ENCODE results near the gene SRP19. TPM values are rescaled to one million over a fixed set of nuclear protein-coding genes. Genes with fewer than 3 reads are reported as not detected.
A peak's percentile ranks its signal among the peaks of the same experiment; 100 is the strongest.

Gene SRP19
- polyA plus RNA-seq, 3 donors, result 18.6 to 87.4 (median 71.9) TPM

- no peak overlapping the region for H3K4me3 Mint-ChIP-seq
- H3K9ac ChIP-seq (ENCODE audit: insufficient read depth, low read length, poor library complexity, severe bottlenecking), result no peak overlapping the region
- peaks cover 34 to 65% of the 10 kb centered on the region in 2 donors for H3K36me3 Mint-ChIP-seq
- peaks cover 9 to 24% of the 10 kb centered on the region in 2 donors for H3K4me1 ChIP-seq (ENCODE audit: control insufficient read depth in 1 of 2, insufficient read depth in 2 of 2, low read length in 2 of 2)
- H3K27me3 Mint-ChIP-seq (ENCODE audit: low read depth in 3 of 3), result no peaks in the 10 kb centered on the region
- intact Hi-C loops (cut with micrococcal nuclease), result no loop called here
- peaks cover 24% of the 10 kb centered on the region for H3K4me1 Mint-ChIP-seq
- no peaks in the 10 kb centered on the region for H3K27me3 ChIP-seq (ENCODE audit: control insufficient read depth in 2 of 2, insufficient read depth in 2 of 2, low read length in 2 of 2)
- DNase-seq, result no peak
- H3K27ac ChIP-seq (ENCODE audit: low read depth in 1 of 2, low read length in 2 of 2), result no peak overlapping the region
- H3K79me2 ChIP-seq (ENCODE audit: insufficient read depth, low read length), result peaks cover 96% of the 10 kb centered on the region
- no peak overlapping the region for H3K4me3 ChIP-seq (replicated peaks in 1 of 3; ENCODE audit: low read depth in 2 of 3, low read length in 3 of 3)
- no peaks in the 10 kb centered on the region for H3K9me3 Mint-ChIP-seq
- H3K36me3 ChIP-seq (replicated peaks in 1 of 2; ENCODE audit: control insufficient read depth in 1 of 2, insufficient read depth in 2 of 2, low read length in 2 of 2), result peaks cover 40 to 83% of the 10 kb centered on the region in 2 donors
- H3K4me2 ChIP-seq (replicated peaks; ENCODE audit: extremely low read depth, low read length, poor library complexity, severe bottlenecking), result no peak overlapping the region
- no peak overlapping the region for H2AFZ ChIP-seq (ENCODE audit: insufficient read depth, low read depth, low read length, poor library complexity, severe bottlenecking)
- H4K20me1 ChIP-seq (ENCODE audit: insufficient read depth, low read length), result peaks cover 100% of the 10 kb centered on the region
- no peak for TF ChIP-seq CTCF (IDR thresholded peaks at IDR 0.05)
- H3K9me3 ChIP-seq (replicated peaks in 1 of 2; ENCODE audit: control insufficient read depth in 1 of 2, insufficient read depth in 1 of 2, low read length in 2 of 2), result no peaks in the 10 kb centered on the region
- H3K27ac Mint-ChIP-seq, result peak overlapping the region in 1 of 7 donors; percentile 30
Measured at GRCh38 chr5:112908854-112909253, 47.8 kb downstream of the SRP19 start.

GRCh38 chr5:112910529-112910928 lies 49.4 kb downstream of the SRP19 start:
- no peak for DNase-seq
- no peak overlapping the region for H3K4me2 ChIP-seq (replicated peaks; ENCODE audit: extremely low read depth, low read length, poor library complexity, severe bottlenecking)
- no peak overlapping the region for H3K4me3 Mint-ChIP-seq
- H3K27me3 Mint-ChIP-seq (ENCODE audit: low read depth in 3 of 3), result no peaks in the 10 kb centered on the region
- H2AFZ ChIP-seq (ENCODE audit: insufficient read depth, low read depth, low read length, poor library complexity, severe bottlenecking), result no peak overlapping the region
- peaks cover 7 to 18% of the 10 kb centered on the region in 2 donors for H3K4me1 ChIP-seq (ENCODE audit: control insufficient read depth in 1 of 2, insufficient read depth in 2 of 2, low read length in 2 of 2)
- peak overlapping the region in 2 of 7 donors; percentile 28 to 66 for H3K27ac Mint-ChIP-seq
- peaks cover 98% of the 10 kb centered on the region for H3K79me2 ChIP-seq (ENCODE audit: insufficient read depth, low read length)
- TF ChIP-seq CTCF (IDR thresholded peaks at IDR 0.05), result no peak
- no peaks in the 10 kb centered on the region for H3K9me3 Mint-ChIP-seq
- H4K20me1 ChIP-seq (ENCODE audit: insufficient read depth, low read length), result peaks cover 100% of the 10 kb centered on the region
- no peaks in the 10 kb centered on the region for H3K27me3 ChIP-seq (ENCODE audit: control insufficient read depth in 2 of 2, insufficient read depth in 2 of 2, low read length in 2 of 2)
- no peak overlapping the region for H3K4me3 ChIP-seq (replicated peaks in 1 of 3; ENCODE audit: low read depth in 2 of 3, low read length in 3 of 3)
- intact Hi-C loops (cut with micrococcal nuclease), result no loop called here
- no peak overlapping the region for H3K27ac ChIP-seq (ENCODE audit: low read depth in 1 of 2, low read length in 2 of 2)
- H3K4me1 Mint-ChIP-seq, result peaks cover 28% of the 10 kb centered on the region
- no CpG with 5 or more reads among the region's 1 CpG for WGBS (ENCODE audit: insufficient coverage)
- peaks cover 41 to 77% of the 10 kb centered on the region in 2 donors for H3K36me3 Mint-ChIP-seq
- no peaks in the 10 kb centered on the region for H3K9me3 ChIP-seq (replicated peaks in 1 of 2; ENCODE audit: control insufficient read depth in 1 of 2, insufficient read depth in 1 of 2, low read length in 2 of 2)
- H3K9ac ChIP-seq (ENCODE audit: insufficient read depth, low read length, poor library complexity, severe bottlenecking), result no peak overlapping the region
- H3K36me3 ChIP-seq (replicated peaks in 1 of 2; ENCODE audit: control insufficient read depth in 1 of 2, insufficient read depth in 2 of 2, low read length in 2 of 2), result peaks cover 40 to 92% of the 10 kb centered on the region in 2 donors

Measured in CD14-positive monocyte (primary cell).